Keratinocyte (primary cell): ENCODE results near the gene ZNF804A. TPM values are rescaled to one million over a fixed set of nuclear protein-coding genes. Genes with fewer than 3 reads are reported as not detected.

Experiments
- DNase-seq: peaks from one replicate; pipeline ENCODE4 v3.0.0-alpha.2; 2011; ENCODE audit warnings: low read depth, missing footprints, low spot score
- FAIRE-seq: peaks from 2 replicates; lab custom pipeline; 2011; peaks lifted over from hg19 to GRCh38; lab: Jason Lieb, UNC
- H2AFZ ChIP-seq: 2 replicates; pipeline ENCODE4 v1.6.0; 2012; ENCODE audit warnings: low read length, control low read depth, inconsistent platforms; ENCODE audit not compliant: control insufficient read depth
- H3K27ac ChIP-seq: 2 replicates; pipeline ENCODE4 v1.5.1; 2011; ENCODE audit warnings: low read length; ENCODE audit not compliant: control insufficient read depth, insufficient read depth
- H3K27me3 ChIP-seq: 3 replicates; pipeline ENCODE4 v1.6.0; 2011; ENCODE audit warnings: low read length; ENCODE audit not compliant: control insufficient read depth, insufficient read depth; ENCODE audit errors: extremely low read depth
- H3K36me3 ChIP-seq, 2 experiments: 2 replicates in 1 of 2; 3 replicates in 1 of 2; pipeline ENCODE4 v1.5.1; 2011; ENCODE audit warnings: low read length in 2 of 2, mild to moderate bottlenecking in 1 of 2; ENCODE audit not compliant: control insufficient read depth in 2 of 2, insufficient read depth in 2 of 2; ENCODE audit errors: extremely low read depth in 1 of 2
- H3K4me1 ChIP-seq: 3 replicates; pipeline ENCODE4 v1.5.1; 2011; ENCODE audit warnings: low read length; ENCODE audit not compliant: control insufficient read depth, insufficient read depth; ENCODE audit errors: extremely low read depth
- H3K4me2 ChIP-seq: 3 replicates; pipeline ENCODE4 v1.6.0; 2011; ENCODE audit warnings: low read depth, low read length; ENCODE audit not compliant: control insufficient read depth, insufficient read depth; ENCODE audit errors: extremely low read depth
- H3K4me3 ChIP-seq, 3 experiments: fragments of 200-600 bp in 1 of 3; sonication (generic) in 1 of 3; 2 replicates in 2 of 3; 3 replicates in 1 of 3; pipeline ENCODE4 v1.5.1; 2011 to 2016; ENCODE audit warnings: low read length in 3 of 3, mild to moderate bottlenecking in 3 of 3, control low read depth in 2 of 3, inconsistent platforms in 1 of 3, low read depth in 1 of 3, mixed read lengths in 1 of 3, mixed run types in 1 of 3, moderate library complexity in 1 of 3; ENCODE audit not compliant: control insufficient read depth in 2 of 3, insufficient read depth in 2 of 3; ENCODE audit errors: extremely low read depth in 1 of 3
- H3K79me2 ChIP-seq: 2 replicates; pipeline ENCODE4 v1.6.0; 2012; ENCODE audit warnings: low read length; ENCODE audit not compliant: control insufficient read depth, insufficient read depth
- H3K9ac ChIP-seq: 3 replicates; pipeline ENCODE4 v1.6.0; 2011; ENCODE audit warnings: low read length; ENCODE audit not compliant: control insufficient read depth, insufficient read depth; ENCODE audit errors: extremely low read depth
- H3K9me1 ChIP-seq: 3 replicates; pipeline ENCODE4 v1.6.0; 2011; ENCODE audit warnings: low read length; ENCODE audit not compliant: control insufficient read depth, insufficient read depth; ENCODE audit errors: extremely low read depth
- H3K9me3 ChIP-seq: 2 replicates; pipeline ENCODE4 v1.5.1; 2012; ENCODE audit warnings: low read depth, low read length; ENCODE audit not compliant: control insufficient read depth
- H4K20me1 ChIP-seq: 3 replicates; pipeline ENCODE4 v1.6.0; 2011; ENCODE audit warnings: low read length; ENCODE audit not compliant: control insufficient read depth, insufficient read depth; ENCODE audit errors: extremely low read depth
- EZH2 ChIP-seq: IDR thresholded peaks from one replicate; pipeline ENCODE4 v1.6.1; 2012; ENCODE audit warnings: inconsistent platforms, mild to moderate bottlenecking, low read length, moderate library complexity
- dilution Hi-C: fragments of 300-500 bp; cut with MboI; formaldehyde crosslinking; loops from one replicate; pipeline ENCODE4 v1.7.0; 2020; ENCODE audit warnings: low sequenced_read_pairs; ENCODE audit not compliant: extremely low pct_ligation_motif_present
- polyA plus RNA-seq, 5 experiments: library from polyadenylated mRNA; depleted of rRNA in 3 of 5; stranded (reverse) in 3 of 5; stranded (forward) in 1 of 5; unstranded in 1 of 5; fragments of >200 nt; gene quantifications; 1 replicate in 1 of 5; 2 replicates in 3 of 5; 3 replicates in 1 of 5; pipeline versions ENCODE4 v1.2.1 to v1.2.3, GENCODE V29; 2011 to 2012; ENCODE audit warnings: missing spikeins in 2 of 5, low read depth in 1 of 5, low replicate concordance in 1 of 5
- TF ChIP-seq, protein P1 (sequence below), 3 experiments: IDR thresholded peaks in 1 of 3; conservative IDR thresholded peaks in 1 of 3; optimal IDR thresholded peaks in 1 of 3; 2 replicates in 2 of 3; 3 replicates in 1 of 3; pipeline versions ENCODE3 to v1.5.1; 2011; ENCODE audit warnings: low read length in 3 of 3, mild to moderate bottlenecking in 3 of 3, moderate library complexity in 2 of 3, control low read depth in 1 of 3, inconsistent platforms in 1 of 3; ENCODE audit not compliant: insufficient read depth in 2 of 3; ENCODE audit errors: extremely low read depth in 1 of 3

Gene ZNF804A
- polyA plus RNA-seq, 1 donor (not counting 4 experiments of a cell fraction or from before 2014, with no cell fraction given), result 0.08 TPM

- H3K9me1 ChIP-seq, result no peaks in the 10 kb centered on the region
- DNase-seq (no peak), FAIRE-seq (no peak)
- no peaks in the 10 kb centered on the region for H3K4me1 ChIP-seq
- TF ChIP-seq, protein P1, sequence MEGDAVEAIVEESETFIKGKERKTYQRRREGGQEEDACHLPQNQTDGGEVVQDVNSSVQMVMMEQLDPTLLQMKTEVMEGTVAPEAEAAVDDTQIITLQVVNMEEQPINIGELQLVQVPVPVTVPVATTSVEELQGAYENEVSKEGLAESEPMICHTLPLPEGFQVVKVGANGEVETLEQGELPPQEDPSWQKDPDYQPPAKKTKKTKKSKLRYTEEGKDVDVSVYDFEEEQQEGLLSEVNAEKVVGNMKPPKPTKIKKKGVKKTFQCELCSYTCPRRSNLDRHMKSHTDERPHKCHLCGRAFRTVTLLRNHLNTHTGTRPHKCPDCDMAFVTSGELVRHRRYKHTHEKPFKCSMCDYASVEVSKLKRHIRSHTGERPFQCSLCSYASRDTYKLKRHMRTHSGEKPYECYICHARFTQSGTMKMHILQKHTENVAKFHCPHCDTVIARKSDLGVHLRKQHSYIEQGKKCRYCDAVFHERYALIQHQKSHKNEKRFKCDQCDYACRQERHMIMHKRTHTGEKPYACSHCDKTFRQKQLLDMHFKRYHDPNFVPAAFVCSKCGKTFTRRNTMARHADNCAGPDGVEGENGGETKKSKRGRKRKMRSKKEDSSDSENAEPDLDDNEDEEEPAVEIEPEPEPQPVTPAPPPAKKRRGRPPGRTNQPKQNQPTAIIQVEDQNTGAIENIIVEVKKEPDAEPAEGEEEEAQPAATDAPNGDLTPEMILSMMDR (optimal IDR thresholded peaks at IDR 0.05 in 1 of 3, IDR thresholded peaks at IDR 0.05 in 1 of 3, conservative IDR thresholded peaks at IDR 0.05 in 1 of 3; ENCODE audit: extremely low read depth in 1 of 3, insufficient read depth in 2 of 3, low read length in 3 of 3), result no peak
- no peak for TF ChIP-seq EZH2
- no peak overlapping the region for H3K4me3 ChIP-seq
- H2AFZ ChIP-seq, result no peak overlapping the region
- H3K27ac ChIP-seq, result no peak overlapping the region
- no peaks in the 10 kb centered on the region for H3K27me3 ChIP-seq
- H3K9ac ChIP-seq, result no peak overlapping the region
- H3K4me2 ChIP-seq, result no peak overlapping the region
- dilution Hi-C loops, result no loop called here
- H3K36me3 ChIP-seq, result no peaks in the 10 kb centered on the region
- no peaks in the 10 kb centered on the region for H3K79me2 ChIP-seq
- H3K9me3 ChIP-seq, result no peaks in the 10 kb centered on the region
- no peaks in the 10 kb centered on the region for H4K20me1 ChIP-seq
Measured at GRCh38 chr2:184558713-184559464, 39.4 kb upstream of the ZNF804A start.

DNA sequence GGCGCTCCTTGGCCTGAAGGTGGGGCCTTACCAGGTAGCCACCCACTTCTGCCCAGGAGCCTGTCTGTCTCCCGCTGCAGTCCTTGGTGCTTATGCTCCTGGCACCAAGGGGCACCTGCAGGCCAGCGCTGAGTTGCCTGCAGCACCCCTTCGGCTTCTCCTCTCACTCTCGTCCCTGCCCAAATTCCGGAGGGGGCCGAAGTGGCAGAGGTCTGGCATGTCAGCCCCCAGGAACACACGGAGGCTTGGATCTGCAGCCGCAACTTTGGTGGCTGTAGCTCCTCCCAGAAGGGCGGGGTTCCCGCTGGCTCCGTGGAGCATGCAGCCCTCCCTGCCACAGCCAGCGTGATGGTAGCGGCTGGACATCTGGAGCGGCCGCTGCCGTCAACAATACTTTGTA is 37.7 kb upstream of the ZNF804A start:
- no peaks in the 10 kb centered on the region for H3K9me3 ChIP-seq
- H3K27ac ChIP-seq, result no peak overlapping the region
- no peaks in the 10 kb centered on the region for H3K36me3 ChIP-seq
- H4K20me1 ChIP-seq, result no peaks in the 10 kb centered on the region
- H2AFZ ChIP-seq, result no peak overlapping the region
- FAIRE-seq (no peak), DNase-seq (no peak)
- H3K79me2 ChIP-seq, result no peaks in the 10 kb centered on the region
- dilution Hi-C loops, result no loop called here
- H3K4me3 ChIP-seq, result no peak overlapping the region
- H3K9ac ChIP-seq, result no peak overlapping the region
- H3K4me1 ChIP-seq, result no peaks in the 10 kb centered on the region
- H3K4me2 ChIP-seq, result no peak overlapping the region
- no peaks in the 10 kb centered on the region for H3K9me1 ChIP-seq
- H3K27me3 ChIP-seq, result no peaks in the 10 kb centered on the region
- no peak for TF ChIP-seq EZH2
- TF ChIP-seq, protein P1 (optimal IDR thresholded peaks at IDR 0.05 in 1 of 3, IDR thresholded peaks at IDR 0.05 in 1 of 3, conservative IDR thresholded peaks at IDR 0.05 in 1 of 3; ENCODE audit: extremely low read depth in 1 of 3, insufficient read depth in 2 of 3, low read length in 3 of 3), result no peak
